Astrocyte of the hippocampus (primary cell): ENCODE data around the gene FHIP1A.
A peak's percentile ranks its signal among the peaks of the same experiment; 100 is the strongest.

Experiments
- DNase-seq: peaks from one replicate; pipeline ENCODE4 v3.0.0; 2011; ENCODE audit warnings: low read depth, low spot score

FHIP1A gene

GRCh38 chr4:151417766-151418376 lies 8.9 kb downstream of the FHIP1A start:
- peak; percentile 37 for DNase-seq

GRCh38 chr4:151418385-151418784 lies 9.4 kb downstream of the FHIP1A start:
- peak; percentile 85 for DNase-seq

DNA sequence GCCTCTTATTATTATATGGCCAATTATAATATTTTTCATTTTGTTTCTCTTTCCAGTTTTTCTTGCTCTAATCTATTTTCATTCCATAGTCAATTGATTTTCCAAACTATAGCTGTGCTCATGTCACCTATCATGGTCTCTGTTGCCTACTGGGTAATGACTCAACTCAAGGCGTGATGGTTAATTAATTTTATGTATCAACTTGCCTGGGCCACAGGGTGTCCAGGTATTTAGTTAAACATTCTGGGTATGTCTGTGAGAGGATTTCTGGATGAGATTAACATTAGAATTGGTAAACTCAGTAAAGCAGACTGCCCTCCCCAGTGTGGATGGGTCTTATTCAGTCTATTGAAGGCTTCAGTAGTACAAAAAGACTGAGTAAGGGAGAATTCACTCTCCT lies 9.9 kb downstream of the FHIP1A start:
- DNase-seq, result no peak

GRCh38 chr4:151420250-151420807 lies 11.4 kb downstream of the FHIP1A start:
- DNase-seq, result no peak

GRCh38 chr4:151422854-151423253 lies 13.9 kb downstream of the FHIP1A start:
- DNase-seq, result no peak

DNA sequence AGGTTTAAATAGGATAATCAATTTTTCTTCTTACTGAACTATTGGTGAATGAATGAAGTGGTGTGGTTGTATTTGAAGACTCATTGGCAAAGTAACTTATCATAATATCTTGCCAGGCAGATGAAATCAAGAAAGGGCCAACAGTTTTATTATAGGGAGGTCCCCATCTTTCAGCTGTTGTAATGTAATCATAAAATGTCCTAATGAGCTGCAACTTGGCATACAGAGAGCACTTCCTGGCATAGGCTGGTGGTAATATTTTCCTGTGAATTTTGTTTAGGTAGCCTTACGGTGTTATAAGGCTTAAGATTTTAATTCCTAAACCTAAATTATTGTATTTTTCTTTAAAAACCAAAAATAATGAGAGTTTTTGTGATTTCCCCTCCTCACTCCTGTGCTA lies 17.5 kb downstream of the FHIP1A start:
- no peak for DNase-seq

DNA sequence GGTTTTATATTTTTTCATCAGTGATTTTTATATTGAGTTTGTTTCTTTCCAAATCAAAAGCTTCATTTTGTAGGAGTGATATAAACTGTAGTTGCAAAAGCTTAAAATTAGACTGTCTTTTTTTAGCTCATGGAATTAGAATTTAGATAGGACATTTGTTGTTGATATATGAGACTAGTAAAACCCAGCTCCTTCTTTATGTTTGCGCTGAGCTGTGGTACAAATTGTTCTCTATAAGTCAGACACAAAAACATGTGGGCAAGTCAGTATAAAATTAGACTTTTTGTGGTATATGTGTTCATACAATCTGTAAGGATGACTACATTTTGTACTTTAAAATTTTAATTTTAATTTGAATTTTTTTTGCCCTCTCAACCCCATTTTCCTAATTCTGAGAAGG lies 18.3 kb downstream of the FHIP1A start:
- DNase-seq, result no peak

GRCh38 chr4:151428346-151428745 lies 19.4 kb downstream of the FHIP1A start:
- no peak for DNase-seq

GRCh38 chr4:151429957-151430570 lies 21.1 kb downstream of the FHIP1A start:
- DNase-seq, result peak; percentile 53

GRCh38 chr4:151430740-151431457 lies 21.9 kb downstream of the FHIP1A start:
- DNase-seq, result no peak

DNA sequence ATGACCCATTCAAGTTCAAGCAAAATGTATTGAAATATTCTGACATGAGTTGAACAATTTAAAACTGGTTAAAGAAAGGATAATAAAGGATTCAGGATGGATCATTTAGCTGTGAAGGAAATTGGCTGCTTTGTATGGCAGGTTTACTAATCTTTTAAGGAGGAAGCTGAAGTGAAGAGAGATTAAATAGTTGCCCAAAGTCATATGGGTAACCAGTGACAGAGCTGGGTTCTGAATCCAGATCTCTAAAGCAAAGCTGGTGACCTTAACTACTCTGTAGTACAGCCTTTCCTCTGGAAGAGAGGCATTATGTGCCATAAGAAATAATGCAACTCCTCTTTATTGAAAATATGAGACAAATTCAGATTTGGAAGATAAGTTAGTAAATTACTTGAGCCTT lies 22.8 kb downstream of the FHIP1A start:
- DNase-seq, result no peak

- DNase-seq, result no peak
Measured at GRCh38 chr4:151432654-151433053, 23.7 kb downstream of the FHIP1A start.

DNA sequence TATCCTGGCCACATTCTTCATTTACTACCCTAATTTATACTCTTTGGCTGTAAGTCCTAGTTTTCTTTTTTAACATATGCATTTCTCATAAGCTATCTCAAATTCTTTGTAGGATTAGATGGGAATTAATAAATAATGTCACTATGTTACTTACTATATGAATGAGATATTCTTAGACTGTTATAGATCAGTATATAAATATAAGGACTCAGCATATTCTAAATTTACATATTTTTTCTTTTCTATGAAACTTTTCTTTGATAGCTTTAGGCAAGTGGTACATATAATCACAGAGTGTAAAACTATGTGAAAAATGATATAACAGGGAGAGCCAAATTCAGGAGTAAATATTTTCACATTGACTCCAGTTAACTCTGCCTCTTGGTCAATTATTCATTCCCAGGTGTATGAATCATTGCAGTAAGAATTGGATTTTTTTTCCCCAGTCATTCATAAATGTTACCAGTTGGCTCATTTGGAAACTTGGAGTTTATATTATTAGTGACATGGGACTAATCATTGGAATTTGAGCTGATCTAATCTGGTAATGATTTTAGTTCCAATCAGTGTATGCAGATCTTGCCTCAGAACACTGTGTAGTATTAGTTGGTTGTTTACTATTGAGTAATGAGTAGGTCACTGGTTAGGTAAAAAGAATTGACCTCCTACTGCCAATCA lies 25.3 kb downstream of the FHIP1A start:
- peak; percentile 62 for DNase-seq

GRCh38 chr4:151436093-151436518 lies 27.1 kb downstream of the FHIP1A start:
- peak; percentile 53 for DNase-seq

- DNase-seq, result no peak
Measured at GRCh38 chr4:151437505-151437904, 28.5 kb downstream of the FHIP1A start.

- no peak for DNase-seq
Measured at GRCh38 chr4:151438154-151438553, 29.2 kb downstream of the FHIP1A start.

DNA sequence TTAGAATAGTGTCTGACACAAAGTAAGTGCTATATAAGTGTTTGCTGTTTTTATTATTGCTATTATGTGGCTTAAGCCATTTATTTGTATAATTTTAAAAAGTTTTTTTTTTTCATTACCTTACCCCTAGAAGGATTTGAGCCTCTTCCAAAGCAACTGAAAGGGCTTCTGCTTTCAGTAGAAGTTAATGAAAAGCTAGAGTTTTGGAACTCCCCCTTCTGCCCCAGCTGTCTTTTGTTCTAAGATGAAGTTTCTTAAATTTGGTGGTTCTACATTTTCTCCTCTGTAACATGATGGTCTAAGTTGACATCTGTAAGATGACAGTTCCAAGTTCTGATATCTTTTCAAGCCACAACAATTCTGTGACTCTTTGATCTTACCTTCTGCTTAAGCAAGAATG lies 30.3 kb downstream of the FHIP1A start:
- no peak for DNase-seq

GRCh38 chr4:151442002-151442401 lies 33.0 kb downstream of the FHIP1A start:
- DNase-seq, result no peak

DNA sequence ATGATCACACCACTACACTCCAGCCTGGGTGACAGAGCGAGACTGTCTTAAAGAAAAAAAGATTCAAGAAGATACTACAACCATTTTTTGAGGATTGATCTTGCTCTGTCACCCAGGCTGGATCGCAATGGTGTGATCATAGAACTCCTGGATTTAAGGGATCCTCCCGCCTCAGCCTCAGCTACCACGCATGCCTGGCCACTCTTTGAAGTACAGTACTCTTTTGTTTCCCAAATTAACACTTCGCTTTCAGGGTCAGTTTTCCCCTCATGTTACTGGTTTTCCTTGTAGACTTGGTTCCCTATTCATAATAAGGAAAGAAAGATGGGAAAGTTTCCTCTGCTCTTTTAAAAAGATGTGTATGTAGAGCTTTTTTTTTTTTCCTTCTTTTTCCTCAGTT lies 34.3 kb downstream of the FHIP1A start:
- no peak for DNase-seq

GRCh38 chr4:151443752-151444151 lies 34.8 kb downstream of the FHIP1A start:
- no peak for DNase-seq

GRCh38 chr4:151446208-151446607 lies 37.2 kb downstream of the FHIP1A start:
- DNase-seq, result no peak

DNA sequence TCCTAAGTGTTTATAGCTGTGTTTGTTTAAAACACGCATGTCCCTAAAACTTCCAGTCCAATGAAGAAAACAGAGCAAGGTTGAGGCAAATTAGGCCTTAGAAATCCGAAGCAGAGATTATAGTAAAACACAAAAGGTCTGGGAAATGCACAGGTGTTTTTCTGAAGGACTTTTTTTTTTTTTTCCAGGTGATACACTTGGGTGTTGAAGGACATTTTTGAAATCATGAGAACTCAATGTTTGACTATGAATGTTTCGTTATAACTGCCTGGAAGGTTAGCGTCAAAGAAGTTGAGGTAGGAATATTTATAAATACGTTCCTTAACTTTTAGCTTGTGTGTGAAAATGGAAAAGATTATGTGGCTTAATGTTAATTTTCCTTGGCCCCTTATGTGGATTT lies 45.5 kb downstream of the FHIP1A start:
- no peak for DNase-seq
